Fibroblast of mammary gland (primary cell): ENCODE results near the gene HLA-DRA.
"Not testable (repeated sequence)": the region's sequence is repeated elsewhere in the genome, so short reads cannot be mapped to it uniquely, and the experiment has no call there.

Experiments used
- DNase-seq: peaks from one replicate; pipeline ENCODE4 v3.0.0-alpha.2; 2010; ENCODE audit warnings: low read depth
- H3K4me3 ChIP-seq: 2 replicates; pipeline ENCODE4 v1.5.1; 2011; ENCODE audit warnings: low read depth, mild to moderate bottlenecking, low read length, moderate library complexity; ENCODE audit not compliant: control insufficient read depth
- TF ChIP-seq, protein P1 (sequence below): conservative IDR thresholded peaks from 2 replicates; pipeline ENCODE4 v1.5.1; 2011; ENCODE audit warnings: low read depth, low read length, inconsistent platforms; ENCODE audit not compliant: control insufficient read depth, insufficient read depth

Gene HLA-DRA

DNA sequence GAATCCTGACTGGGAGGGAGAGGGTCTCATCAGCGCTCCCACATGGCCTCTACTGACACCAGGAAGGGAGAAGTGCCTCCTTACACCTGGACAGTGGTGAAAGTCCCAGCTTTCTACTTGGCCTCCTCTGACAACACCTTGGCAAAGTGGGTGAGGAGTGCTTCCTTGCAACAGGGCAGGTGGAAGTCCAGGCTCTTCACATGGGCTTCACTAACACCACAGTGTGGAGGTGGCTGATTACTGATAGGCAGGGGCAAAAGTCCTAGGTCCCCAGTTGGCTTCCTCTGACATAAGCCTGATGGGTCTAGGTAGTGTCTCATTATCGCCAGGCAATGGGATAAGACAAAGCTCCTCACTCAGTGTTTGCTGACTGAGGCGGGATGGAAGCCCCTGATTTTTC, 9.5 kb upstream of the HLA-DRA start:
- no peak overlapping the region for H3K4me3 ChIP-seq
- DNase-seq: no peak
- TF ChIP-seq, protein P1, sequence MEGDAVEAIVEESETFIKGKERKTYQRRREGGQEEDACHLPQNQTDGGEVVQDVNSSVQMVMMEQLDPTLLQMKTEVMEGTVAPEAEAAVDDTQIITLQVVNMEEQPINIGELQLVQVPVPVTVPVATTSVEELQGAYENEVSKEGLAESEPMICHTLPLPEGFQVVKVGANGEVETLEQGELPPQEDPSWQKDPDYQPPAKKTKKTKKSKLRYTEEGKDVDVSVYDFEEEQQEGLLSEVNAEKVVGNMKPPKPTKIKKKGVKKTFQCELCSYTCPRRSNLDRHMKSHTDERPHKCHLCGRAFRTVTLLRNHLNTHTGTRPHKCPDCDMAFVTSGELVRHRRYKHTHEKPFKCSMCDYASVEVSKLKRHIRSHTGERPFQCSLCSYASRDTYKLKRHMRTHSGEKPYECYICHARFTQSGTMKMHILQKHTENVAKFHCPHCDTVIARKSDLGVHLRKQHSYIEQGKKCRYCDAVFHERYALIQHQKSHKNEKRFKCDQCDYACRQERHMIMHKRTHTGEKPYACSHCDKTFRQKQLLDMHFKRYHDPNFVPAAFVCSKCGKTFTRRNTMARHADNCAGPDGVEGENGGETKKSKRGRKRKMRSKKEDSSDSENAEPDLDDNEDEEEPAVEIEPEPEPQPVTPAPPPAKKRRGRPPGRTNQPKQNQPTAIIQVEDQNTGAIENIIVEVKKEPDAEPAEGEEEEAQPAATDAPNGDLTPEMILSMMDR: no peak

DNA sequence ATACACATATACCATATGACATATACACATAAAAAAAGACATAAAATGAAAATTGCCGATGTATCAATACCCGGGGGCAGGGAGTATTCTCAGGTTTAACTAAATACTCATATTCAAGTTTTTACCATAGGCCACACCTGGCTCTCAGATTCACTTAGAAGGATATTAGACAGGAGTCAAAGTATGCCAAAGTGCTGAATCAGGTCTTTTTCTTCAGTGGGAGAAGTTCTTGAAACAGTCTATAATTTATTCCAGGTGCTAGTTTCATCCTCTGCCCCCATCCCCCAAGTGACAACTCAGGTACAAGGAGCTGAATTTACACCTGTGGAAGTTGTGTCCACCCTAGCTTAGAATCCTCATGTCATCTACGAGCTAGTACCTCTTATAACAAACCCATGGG, 8.5 kb upstream of the HLA-DRA start:
- no peak for DNase-seq
- no peak overlapping the region for H3K4me3 ChIP-seq
- TF ChIP-seq, protein P1: no peak

DNA sequence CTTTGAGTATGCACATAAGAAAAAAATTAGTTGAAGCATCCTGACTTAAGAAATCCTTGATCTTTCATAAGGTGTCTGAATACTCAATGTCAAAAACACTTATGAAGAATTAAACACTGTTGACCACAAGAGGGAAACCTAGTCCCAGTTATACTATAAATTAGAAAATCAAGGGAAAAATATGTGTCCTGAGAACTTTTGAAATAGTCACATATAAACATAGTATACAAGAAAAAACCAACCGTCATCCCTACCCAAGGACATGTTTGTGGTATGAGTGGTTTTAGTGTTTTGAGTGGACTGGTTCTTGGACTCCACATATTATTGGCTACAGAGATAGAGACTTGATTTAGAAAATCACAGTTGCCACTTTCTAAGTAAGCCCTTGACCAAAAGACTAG, 7.6 kb upstream of the HLA-DRA start:
- H3K4me3 ChIP-seq: no peak overlapping the region
- DNase-seq: peak; percentile 53
- TF ChIP-seq, protein P1: peak; percentile 37

DNA sequence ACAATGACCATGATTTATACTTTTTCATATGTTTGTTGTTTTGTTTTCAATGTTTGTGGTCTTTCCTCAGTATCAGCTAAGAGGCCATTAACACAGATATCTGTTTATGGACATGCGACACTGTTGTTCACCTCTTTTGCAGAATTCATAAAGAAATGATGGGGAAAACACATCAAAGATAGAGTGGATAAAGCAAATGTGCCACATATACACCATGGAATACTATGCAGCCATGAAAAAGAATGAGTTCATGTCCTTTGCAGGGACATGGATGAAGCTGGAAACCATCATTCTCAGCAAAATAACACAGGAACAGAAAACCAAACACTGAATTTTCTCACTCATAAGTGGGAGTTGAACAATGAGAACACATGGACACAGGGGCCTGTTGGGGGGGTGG, 5.7 kb upstream of the HLA-DRA start:
- not testable (repeated sequence) for H3K4me3 ChIP-seq, DNase-seq

DNA sequence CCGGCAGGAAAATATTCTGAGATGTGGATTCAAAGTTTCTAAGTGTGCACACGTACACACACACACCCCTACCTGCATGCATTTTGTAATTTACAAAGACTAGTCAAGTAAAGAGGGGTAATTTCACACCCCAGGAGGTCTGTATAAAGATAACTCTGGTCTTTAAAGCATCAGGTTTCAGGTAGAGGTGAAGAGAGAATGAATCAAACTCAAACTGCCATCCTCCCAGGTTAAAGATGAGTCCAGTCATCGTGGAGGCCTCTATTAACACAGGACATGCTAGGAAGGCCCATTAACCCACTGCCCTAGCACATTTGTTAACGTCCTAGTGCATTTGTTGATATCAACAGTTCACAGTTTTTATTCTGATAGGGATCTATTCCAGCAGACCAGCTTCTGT, 3.5 kb upstream of the HLA-DRA start:
- DNase-seq: no peak
- no peak overlapping the region for H3K4me3 ChIP-seq
- TF ChIP-seq, protein P1: no peak

DNA sequence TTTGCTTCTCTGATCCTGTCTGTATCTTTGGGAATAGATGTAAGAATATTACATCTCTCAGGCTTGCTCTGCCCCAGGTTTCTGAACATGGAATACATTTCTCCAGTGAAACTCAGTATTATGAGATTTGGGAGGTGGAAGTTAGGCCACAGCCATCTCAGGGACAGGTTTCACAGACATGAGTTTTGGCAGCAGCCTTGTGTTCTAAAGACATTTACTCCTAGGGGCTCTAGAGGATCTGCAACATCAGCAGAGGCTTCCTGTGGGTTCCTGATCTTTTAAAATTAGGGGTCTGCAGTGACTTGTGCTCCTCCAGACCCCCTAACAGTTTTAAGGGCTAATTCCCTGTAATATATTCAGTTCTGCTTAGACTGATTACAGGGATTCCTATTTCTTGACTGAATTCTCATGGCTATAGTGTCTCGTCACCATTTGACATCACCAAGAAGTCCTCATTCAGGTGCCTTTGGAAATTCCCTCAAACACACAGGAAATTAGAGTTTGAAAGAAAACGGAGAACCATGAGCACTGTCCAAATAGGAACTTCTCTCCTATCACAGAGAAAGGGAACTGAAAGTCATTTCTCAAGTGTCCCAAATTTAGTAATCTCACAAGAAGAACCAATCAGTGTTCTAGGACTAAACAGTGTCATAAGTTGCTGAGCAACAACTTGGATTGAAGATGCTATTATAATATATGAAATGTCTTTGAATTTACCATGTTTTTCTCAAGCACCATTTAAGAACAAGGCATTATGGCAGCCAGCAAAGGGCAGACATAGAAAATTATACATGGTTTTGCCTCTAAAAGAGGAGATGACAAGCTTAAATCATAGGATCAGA, 2.5 kb upstream of the HLA-DRA start:
- DNase-seq: peak; percentile 24
- H3K4me3 ChIP-seq: no peak overlapping the region
- TF ChIP-seq, protein P1: no peak

DNA sequence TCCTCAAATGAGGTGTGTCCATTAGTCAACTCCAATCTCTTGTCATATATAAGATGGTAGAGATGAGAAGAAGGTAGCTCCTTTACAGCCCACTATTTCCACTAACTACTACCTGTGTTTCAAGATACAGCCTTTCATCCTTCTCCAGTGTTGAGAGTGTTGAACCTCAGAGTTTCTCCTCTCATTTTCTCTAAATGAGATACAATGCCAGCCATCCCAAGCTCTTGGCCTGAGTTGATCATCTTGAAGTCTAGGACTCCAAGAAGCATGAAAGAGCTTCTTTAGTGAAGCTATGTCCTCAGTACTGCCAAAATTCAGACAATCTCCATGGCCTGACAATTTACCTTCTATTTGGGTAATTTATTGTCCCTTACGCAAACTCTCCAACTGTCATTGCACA, 548 bp upstream of the HLA-DRA start:
- no peak for DNase-seq
- H3K4me3 ChIP-seq: no peak overlapping the region
- TF ChIP-seq, protein P1: no peak
